SU-DHL-6 (cell line): Measurements from ENCODE around the gene PAPSS1.

Source experiments
- EZH2phosphoT487 ChIP-seq: fragments of 200-600 bp; sonication (generic), shearing (Covaris generic); conservative IDR thresholded peaks from 2 replicates; pipeline ENCODE4 v1.6.1; 2018; ENCODE audit warnings: mild to moderate bottlenecking, antibody characterized with exemption, low read length, moderate library complexity, mixed read lengths
- TF ChIP-seq, protein P1 (sequence below): fragments of 200-600 bp; sonication (generic); IDR thresholded peaks from one replicate; pipeline ENCODE4 v1.5.1; 2017; ENCODE audit warnings: antibody characterized with exemption, mild to moderate bottlenecking, low read length, moderate library complexity; ENCODE audit not compliant: insufficient read depth, poor library complexity, severe bottlenecking

DNA sequence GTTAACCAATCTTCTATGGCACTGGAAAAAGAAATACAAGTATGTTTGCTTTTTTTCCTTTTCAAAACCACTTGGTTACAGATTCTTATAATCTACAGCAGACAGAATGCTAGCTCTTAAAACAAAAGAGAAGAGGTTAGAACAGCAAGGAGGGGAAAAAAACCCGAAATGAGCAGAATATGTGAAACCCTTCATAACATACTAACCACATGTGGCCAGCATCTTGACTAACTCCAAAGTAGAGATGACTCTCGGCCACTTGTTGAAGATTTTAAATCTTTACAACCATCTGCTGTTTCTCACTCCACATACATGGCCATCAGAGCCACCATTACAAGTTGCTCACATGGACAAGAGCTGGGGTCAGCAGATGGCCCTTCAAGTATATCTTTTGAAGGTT, 100.3 kb downstream of the PAPSS1 start:
- TF ChIP-seq, protein P1, sequence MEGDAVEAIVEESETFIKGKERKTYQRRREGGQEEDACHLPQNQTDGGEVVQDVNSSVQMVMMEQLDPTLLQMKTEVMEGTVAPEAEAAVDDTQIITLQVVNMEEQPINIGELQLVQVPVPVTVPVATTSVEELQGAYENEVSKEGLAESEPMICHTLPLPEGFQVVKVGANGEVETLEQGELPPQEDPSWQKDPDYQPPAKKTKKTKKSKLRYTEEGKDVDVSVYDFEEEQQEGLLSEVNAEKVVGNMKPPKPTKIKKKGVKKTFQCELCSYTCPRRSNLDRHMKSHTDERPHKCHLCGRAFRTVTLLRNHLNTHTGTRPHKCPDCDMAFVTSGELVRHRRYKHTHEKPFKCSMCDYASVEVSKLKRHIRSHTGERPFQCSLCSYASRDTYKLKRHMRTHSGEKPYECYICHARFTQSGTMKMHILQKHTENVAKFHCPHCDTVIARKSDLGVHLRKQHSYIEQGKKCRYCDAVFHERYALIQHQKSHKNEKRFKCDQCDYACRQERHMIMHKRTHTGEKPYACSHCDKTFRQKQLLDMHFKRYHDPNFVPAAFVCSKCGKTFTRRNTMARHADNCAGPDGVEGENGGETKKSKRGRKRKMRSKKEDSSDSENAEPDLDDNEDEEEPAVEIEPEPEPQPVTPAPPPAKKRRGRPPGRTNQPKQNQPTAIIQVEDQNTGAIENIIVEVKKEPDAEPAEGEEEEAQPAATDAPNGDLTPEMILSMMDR, result no peak
- no peak for TF ChIP-seq EZH2phosphoT487
